Heart left ventricle (tissue), 16 donors: ENCODE data around the gene MASTL. TPM values are rescaled to one million over a fixed set of nuclear protein-coding genes. Genes with fewer than 3 reads are reported as not detected.

Experiments used
- ATAC-seq, 4 donors: fragments of 200-7000 bp; cut with Tn5 transposase; one replicate each; pipeline ENCODE4 v1.9.1; 2020 to 2022; ENCODE audit warnings: moderate library complexity in 4 of 4, mild to moderate bottlenecking in 3 of 4, moderate number of reproducible peaks in 1 of 4
- DNase-seq, 5 donors: peaks; one replicate each; pipeline ENCODE4 v3.0.0-alpha.2; 2020
- H3K27ac ChIP-seq, 12 donors: fragments of 200-600 bp; sonication (generic) in 4 of 12; one replicate each; pipeline versions ENCODE4 v1.5.0 to v1.8.0; 2016 to 2022; ENCODE audit warnings: mild to moderate bottlenecking in 2 of 12
- H3K27me3 ChIP-seq, 9 donors: fragments of 200-600 bp; sonication (generic) in 2 of 9; one replicate each; pipeline versions ENCODE4 v1.5.1 to v1.8.0; 2016 to 2022; ENCODE audit warnings: mild to moderate bottlenecking in 3 of 9
- H3K36me3 ChIP-seq, 9 donors: fragments of 200-600 bp; sonication (generic) in 2 of 9; one replicate each; pipeline versions ENCODE4 v1.5.0 to v1.8.0; 2018 to 2022; ENCODE audit warnings: mild to moderate bottlenecking in 2 of 9
- H3K4me1 ChIP-seq, 12 donors: fragments of 200-600 bp; sonication (generic) in 4 of 12; one replicate each; pipeline versions ENCODE4 v1.5.0 to v1.8.0; 2016 to 2022; ENCODE audit warnings: mild to moderate bottlenecking in 3 of 12
- H3K4me3 ChIP-seq, 12 donors: fragments of 200-600 bp; sonication (generic) in 4 of 12; one replicate each; pipeline versions ENCODE4 v1.5.0 to v1.8.0; 2017 to 2022; ENCODE audit warnings: mild to moderate bottlenecking in 9 of 12, moderate library complexity in 4 of 12
- H3K9me3 ChIP-seq, 12 donors: fragments of 200-600 bp; sonication (generic) in 4 of 12; one replicate each; pipeline versions ENCODE4 v1.5.0 to v1.8.0; 2016 to 2022; ENCODE audit warnings: mild to moderate bottlenecking in 1 of 12
- CTCF ChIP-seq, 12 donors: fragments of 200-600 bp; sonication (generic) in 4 of 12; IDR thresholded peaks; one replicate each; pipeline versions ENCODE4 v1.5.0 to v1.8.0; 2018 to 2022; ENCODE audit warnings: antibody characterized with exemption in 12 of 12, mild to moderate bottlenecking in 5 of 12
- POLR2A ChIP-seq, 2 donors: fragments of 450-650 bp; IDR thresholded peaks; one replicate each; pipeline ENCODE4 v1.6.1; 2017; ENCODE audit warnings: antibody characterized with exemption in 2 of 2, mild to moderate bottlenecking in 2 of 2, moderate library complexity in 2 of 2
- WGBS, 4 donors: extraction: QIAGEN DNeasy Blood & Tissue Kit in 2 of 4; methylation state at CpG; one replicate each; pipeline versions ENCODE4 v1.1.5 to v1.1.7; 2013 to 2018; 5-methylcytosine and 5-hydroxymethylcytosine counted together
- intact Hi-C, 10 donors: fragments of 100-400 bp; cut with DNase I; formaldehyde crosslinking; loops; one replicate each; pipeline versions ENCODE4 v1.11.1 to v1.14.2; 2022
- long read RNA-seq, 3 donors: library from polyadenylated mRNA; unstranded; transcript quantifications; one replicate each; pipeline ENCODE4 v2.0.0, GENCODE V29; 2020 to 2021
- polyA plus RNA-seq, 2 donors: library from polyadenylated mRNA; stranded (reverse); fragments of 200-250 nt; gene quantifications; one replicate each; pipeline ENCODE4 v1.2.3, GENCODE V29; 2013
- total RNA-seq, 9 donors: library from RNA; depleted of rRNA in 2 of 9; stranded (reverse); fragments of >200 nt in 2 of 9; fragmentation: NEBNext Ultra II Directional in 3 of 9; extraction: Animal tissue kit (Norgen Biotek cat#: 25700) in 3 of 9; gene quantifications; one replicate each; pipeline versions ENCODE4 v1.1.0 to v1.2.4, GENCODE V29; 2016 to 2023
- donor health status: ischemic (EF 13 %, LVEDD 7.1; RV severe dilation, severe dysfunction).
- donor health status: healthy with polysubstance abuse.
- donor health status: DM: no; HTN: yes; CAD: no.
- donor health status: DM: no; HTN: no; CAD: no.
- donor health status: ischemic (EF 25% LVEDD 6.9; RV normal size, moderate dysfunction).
- donor health status: ischemic (EF 25% LVEDD 5.7; RV mildly dilated, moderate dysfunction).
- donor health status: healthy.
- donor health status: DM: yes; HTN: yes; CAD: no.
- donor health status: ischemic (EF 35%, LVEDD 5.7; RV mildly dilated, moderate dysfunction).
- donor health status: nonischemic (EF 11% LVEDD 7.7; RV severe dilation, severe dysfunction).
- donor health status: DM: yes; HTN: yes; CAD: no.
- donor health status: PGD.
- donor health status: ischemic (EF 29% LVEDD 5.4; RV normal size, mild dysfunction).
- donor health status: nonischemic (EF 23%, LVEDD 6.1; RV moderate dilation, normal function).

The MASTL gene
- total RNA-seq, result 1 to 10 TPM; 1.4 to 6.1 (median 2.3) TPM
- polyA plus RNA-seq, result 1 to 10 TPM; 1.1 to 2.4 TPM
- long read RNA-seq, donor 1, partial matches to known transcripts, result 1 of 1 reads
- long read RNA-seq, donor 1, other reads (novel, unspliced or antisense), result 0 of 1 reads
- long read RNA-seq, donor 2, partial matches to known transcripts, result 1 of 2 reads
- long read RNA-seq, donor 2, other reads (novel, unspliced or antisense), result 1 of 2 reads
- long read RNA-seq, donor 3, partial matches to known transcripts, result 1 of 1 reads
- long read RNA-seq, donor 3, other reads (novel, unspliced or antisense), result 0 of 1 reads

GRCh38 chr10:27155066-27155754 is at the start of gene MASTL:
Gene MASTL (plus strand): TSS chr10:27155352. CDS start chr10:27155427, 75 bp downstream.
- WGBS, 4 donors, result 0 to 1% (median 1%) methylated on average over 43 to 55 of the region's 55 CpGs
- peak; percentile 96 for ATAC-seq

GRCh38 chr10:27108165-27108564 is 47.0 kb upstream of the MASTL start:
- WGBS, 4 donors, result 89 to 97% (median 96%) methylated on average over 3 of the region's 3 CpGs
- no peak overlapping the region for H3K27ac ChIP-seq
- H3K4me3 ChIP-seq, result no peak overlapping the region
- no peaks in the 10 kb centered on the region for H3K4me1 ChIP-seq
- peaks cover 0 to 15% (median 0%) of the 10 kb centered on the region in 12 donors for H3K9me3 ChIP-seq
- DNase-seq (no peak), ATAC-seq (no peak)
- H3K36me3 ChIP-seq, result peaks cover 0 to 66% (median 45%) of the 10 kb centered on the region in 9 donors
- TF ChIP-seq CTCF (IDR thresholded peaks at IDR 0.05), result no peak
- no peak for TF ChIP-seq POLR2A (IDR thresholded peaks at IDR 0.05)
- intact Hi-C loops, result no loop called here
- H3K27me3 ChIP-seq, result no peaks in the 10 kb centered on the region

More at GRCh38 chr10:27155066-27155754, at the start of gene MASTL:
- Histone ChIP-seq H3K27me3 (no peaks in the 10 kb centered on the region), H3K9me3 (no peaks in the 10 kb centered on the region), H3K27ac (peak within 1 kb of the TSS; percentile 95 to 100 (median 99)), H3K4me1 (peaks cover 0 to 47% (median 25%) of the 10 kb centered on the region in 12 donors), H3K36me3 (peaks cover 0 to 21% (median 13%) of the 10 kb centered on the region in 9 donors), H3K4me3 (peak within 1 kb of the TSS; percentile 69 to 95 (median 83))
- no peak for TF ChIP-seq CTCF (IDR thresholded peaks at IDR 0.05)
- TF ChIP-seq POLR2A (IDR thresholded peaks at IDR 0.05), result peak; percentile 78 to 89
- intact Hi-C loops, result loop anchor here in 4 of 10 donors (2.0 to 10.0 kb wide), 5 partner anchors 54 to 290 kb away; partner anchors contain the start of genes ABI1 (in 1 of the 4), ACBD5 (in 1 of the 4) and ANKRD26 (in 1 of the 4)
- peak; percentile 93 to 96 (median 95) for DNase-seq

- Histone ChIP-seq H3K4me3 (no peak overlapping the region), H3K9me3 (no peaks in the 10 kb centered on the region), H3K4me1 (no peaks in the 10 kb centered on the region), H3K27me3 (no peaks in the 10 kb centered on the region), H3K27ac (no peak overlapping the region), H3K36me3 (peaks cover 0 to 100% (median 95%) of the 10 kb centered on the region in 9 donors)
- no peak for TF ChIP-seq POLR2A (IDR thresholded peaks at IDR 0.05)
- no peak for TF ChIP-seq CTCF (IDR thresholded peaks at IDR 0.05)
- no peak for DNase-seq
- WGBS, 4 donors, result 88 to 97% (median 92%) methylated on average over 3 of the region's 3 CpGs
- intact Hi-C loops, result no loop called here
- ATAC-seq, result no peak
Observed at GRCh38 chr10:27134371-27134770, 20.8 kb upstream of the MASTL start.

GRCh38 chr10:27138277-27138676 is 16.9 kb upstream of the MASTL start:
- Histone ChIP-seq H3K27me3 (no peaks in the 10 kb centered on the region), H3K4me3 (no peak overlapping the region), H3K27ac (no peak overlapping the region), H3K36me3 (peaks cover 0 to 100% (median 94%) of the 10 kb centered on the region in 9 donors), H3K4me1 (no peaks in the 10 kb centered on the region), H3K9me3 (no peaks in the 10 kb centered on the region)
- TF ChIP-seq CTCF (IDR thresholded peaks at IDR 0.05) (no peak), POLR2A (IDR thresholded peaks at IDR 0.05) (no peak)
- 83 to 89% (median 87%) methylated on average over 3 of the region's 3 CpGs for WGBS, 4 donors
- intact Hi-C loops, result no loop called here
- DNase-seq, result no peak
- ATAC-seq, result no peak
